Hematopoietic multipotent progenitor cell treated with erythropoietin and hydrocortisone succinate and interleukin-3 and kit ligand, for 6 days (in vitro differentiated cells): ENCODE results near the gene HADHA.
A peak's percentile ranks its signal among the peaks of the same experiment; 100 is the strongest.
"Not testable (repeated sequence)": the region's sequence is repeated elsewhere in the genome, so short reads cannot be mapped to it uniquely, and the experiment has no call there.

ENCODE experiments used
- DNase-seq: peaks from one replicate; pipeline ENCODE4 v3.0.0-alpha.2; 2015

The HADHA gene

DNA sequence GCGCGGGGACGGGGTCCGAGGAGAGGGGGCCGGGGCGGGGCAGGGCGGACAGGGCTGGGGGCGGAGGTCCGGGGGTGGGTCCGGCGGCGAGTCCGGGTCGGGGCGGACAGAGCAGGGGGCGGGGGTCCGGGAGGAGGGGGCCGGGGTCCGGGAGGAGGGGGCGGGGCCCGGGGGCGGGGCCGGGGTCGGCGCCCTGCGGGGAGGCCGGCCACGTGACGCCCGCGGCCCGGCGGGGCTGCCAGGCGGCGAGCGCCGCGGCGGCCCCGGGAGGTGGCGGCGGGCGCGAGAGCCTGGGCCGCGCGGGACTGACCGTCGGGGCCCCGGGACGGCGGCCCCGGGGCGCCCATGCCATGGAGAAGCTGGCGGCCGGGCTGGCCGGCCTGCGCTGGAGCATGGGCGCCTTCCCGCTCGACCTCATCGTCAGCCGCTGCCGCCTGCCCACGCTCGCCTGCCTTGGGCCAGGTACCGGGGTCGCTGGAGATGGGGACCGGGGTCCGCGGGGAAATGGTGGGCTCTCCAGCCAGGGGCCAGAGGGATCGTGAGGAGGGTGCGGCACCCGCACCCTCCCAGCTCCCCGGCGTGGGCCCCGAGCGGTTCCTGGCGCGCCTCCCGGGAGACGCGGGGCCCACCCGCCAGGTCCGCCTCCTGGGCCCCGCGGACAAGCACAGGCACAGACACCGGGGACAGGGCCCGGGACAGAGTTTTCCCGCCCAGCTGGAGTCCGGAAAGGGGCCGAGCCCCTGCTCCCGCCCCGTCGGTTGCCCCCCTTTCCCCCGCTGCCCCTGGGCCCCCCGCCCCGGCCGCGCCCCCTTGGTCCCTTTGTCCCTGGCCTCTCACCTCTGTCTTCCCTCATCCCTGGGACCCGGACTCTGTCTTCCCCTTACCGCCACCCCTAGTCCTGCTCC, 71.3 kb downstream of the HADHA start, which contains the start of gene GAREM2:
GAREM2 (plus strand) TSS at position 218 of the 905 bp plus-strand sequence; CDS start at position 351, 133 bp downstream.
- DNase-seq: no peak

DNA sequence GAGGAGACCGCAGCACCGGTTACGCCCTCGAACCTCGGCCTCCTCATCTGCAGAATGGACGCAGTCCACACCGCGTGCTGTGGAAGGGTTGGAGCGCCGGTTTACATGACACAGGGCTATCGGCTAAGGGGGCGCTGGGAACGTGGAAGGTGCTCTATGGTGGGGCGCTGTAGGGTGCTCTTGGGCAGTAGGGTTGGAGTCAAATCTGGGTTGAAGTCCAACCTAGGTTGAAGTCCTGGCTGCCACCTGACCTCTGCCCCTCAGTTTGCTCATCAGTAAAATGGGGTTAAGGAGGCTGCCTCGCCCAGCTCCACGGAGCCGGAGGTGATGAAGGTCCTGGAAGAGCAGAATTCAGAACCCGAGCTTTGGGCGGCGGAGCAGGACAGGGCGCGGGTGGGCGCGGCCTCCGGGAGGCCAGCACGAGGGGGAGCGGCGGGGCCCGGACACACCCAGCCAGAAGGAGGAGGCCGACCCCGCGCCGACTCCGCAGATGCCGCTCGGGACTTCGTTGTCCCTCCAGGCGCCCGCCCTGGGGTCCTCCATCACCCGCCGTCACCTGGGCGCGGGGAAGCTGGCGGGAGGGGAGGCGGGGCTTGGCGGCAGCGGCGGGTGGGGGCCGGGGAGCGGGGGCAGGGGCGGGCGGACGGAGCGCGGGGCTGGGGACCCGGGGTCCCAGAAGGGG, 72.1 kb downstream of the HADHA start:
- no peak for DNase-seq

DNA sequence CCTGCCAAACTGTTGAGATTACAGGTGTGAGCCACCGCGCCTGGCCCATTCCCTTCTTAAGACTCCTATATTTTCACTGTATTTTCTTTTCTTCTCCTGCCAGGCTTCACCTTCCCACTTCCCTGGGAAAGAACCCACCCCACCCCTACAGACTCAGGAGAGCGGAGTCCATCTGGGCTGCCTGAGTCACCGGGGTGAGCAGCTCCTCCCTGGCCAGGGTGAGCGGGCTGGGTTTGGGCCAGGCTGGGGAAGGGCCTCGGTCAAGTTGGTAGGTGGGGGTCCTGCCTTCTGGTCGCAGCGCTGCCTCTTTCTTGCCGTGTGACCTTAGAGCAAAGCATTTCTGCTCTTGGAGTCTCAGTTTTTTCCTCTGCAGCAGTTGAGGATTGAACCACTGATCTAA, 73.6 kb downstream of the HADHA start:
- no peak for DNase-seq

DNA sequence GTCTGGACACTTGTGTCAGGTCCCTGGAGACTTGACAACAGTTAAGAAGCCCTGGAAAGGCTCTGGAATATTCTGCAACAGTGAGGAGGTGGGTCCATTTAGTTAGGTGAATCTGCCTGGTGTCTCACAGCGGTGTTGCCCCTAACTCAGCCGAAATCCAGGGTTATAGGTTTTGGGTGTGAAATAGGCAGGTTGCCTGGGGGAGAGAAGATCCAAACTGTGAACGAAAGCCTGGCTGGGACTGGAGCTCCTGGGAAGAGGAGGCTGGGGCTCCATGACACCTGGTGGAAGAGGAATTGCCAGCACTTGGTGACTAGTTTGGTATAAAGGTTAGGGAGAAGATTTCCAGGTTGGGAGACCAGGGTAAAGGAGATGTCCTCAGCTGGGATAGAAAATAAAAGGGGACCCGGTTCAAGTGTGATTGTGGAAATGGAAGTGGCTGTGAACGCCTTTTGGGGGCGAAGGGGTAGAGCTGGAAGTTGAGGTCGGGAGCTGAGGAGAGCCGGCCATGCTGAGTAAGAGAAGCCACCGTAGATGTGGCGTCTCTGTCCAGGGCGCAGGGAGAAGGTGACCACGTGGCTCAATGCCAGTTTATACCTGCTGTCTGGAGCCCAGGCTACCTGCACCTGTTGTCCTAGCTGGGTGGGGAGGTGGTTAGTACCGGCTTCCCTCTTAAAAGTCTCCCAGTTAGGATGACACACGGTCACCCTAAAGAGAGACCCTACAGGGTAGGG, 74.6 kb downstream of the HADHA start:
- DNase-seq: no peak

DNA sequence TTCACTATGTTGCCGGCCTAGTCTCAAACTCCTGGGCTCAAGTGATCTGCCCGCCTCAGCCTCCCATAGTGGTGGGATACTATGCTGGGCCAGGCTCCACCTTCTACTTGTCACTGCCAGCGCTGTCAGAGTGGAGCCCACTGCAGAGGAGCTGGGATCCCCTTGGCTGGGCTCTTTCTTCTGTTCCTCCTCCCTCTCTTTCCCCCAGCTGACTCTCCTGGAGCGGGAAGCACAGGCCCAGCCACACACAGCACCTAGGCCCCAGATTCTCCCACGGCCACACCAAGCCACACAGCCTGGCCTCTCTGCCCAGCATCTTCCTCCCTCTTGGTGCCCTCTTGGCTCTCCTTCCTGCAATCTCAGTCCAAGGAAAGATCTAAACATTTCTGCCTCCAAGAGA, 75.2 kb downstream of the HADHA start:
- DNase-seq: no peak

DNA sequence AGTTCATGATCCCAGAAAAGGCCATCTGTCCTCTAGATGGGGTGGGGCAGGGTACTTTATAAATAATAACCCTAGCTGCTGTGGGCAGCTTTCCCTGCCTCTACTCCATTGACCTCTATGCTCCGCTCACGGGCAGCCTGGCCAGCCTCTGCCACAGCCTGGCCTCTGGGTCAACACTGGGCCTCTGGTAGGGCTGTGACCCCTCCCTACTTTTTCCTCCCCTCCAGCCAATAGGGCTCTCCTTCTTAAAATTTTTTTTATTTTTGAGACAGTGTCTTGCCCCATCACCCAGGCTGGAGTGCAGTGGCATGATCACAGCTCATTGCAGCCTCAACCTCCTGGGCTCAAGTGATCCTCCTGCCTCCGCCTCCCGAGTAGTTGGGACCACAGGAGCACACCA, 75.6 kb downstream of the HADHA start:
- no peak for DNase-seq

DNA sequence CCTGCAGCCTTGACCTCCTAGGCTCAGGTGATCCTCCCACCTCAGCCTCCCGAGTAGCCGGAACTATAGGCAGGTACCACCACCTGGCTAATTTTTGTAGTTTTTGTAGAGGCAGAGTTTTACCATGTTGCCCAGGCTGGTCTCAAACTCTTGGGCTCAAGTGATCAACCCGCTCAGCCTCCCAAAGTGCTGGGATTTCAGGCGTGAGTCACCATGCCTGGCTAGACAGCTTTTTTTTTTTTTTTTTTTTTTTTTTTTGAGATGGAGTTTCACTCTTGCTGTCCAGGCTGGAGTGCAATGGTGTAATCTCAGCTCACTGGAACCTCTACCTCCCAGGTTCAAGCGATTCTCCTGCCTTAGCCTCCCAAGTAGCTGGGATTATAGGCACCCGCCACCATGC, 77.9 kb downstream of the HADHA start:
- not testable (repeated sequence) for DNase-seq

DNA sequence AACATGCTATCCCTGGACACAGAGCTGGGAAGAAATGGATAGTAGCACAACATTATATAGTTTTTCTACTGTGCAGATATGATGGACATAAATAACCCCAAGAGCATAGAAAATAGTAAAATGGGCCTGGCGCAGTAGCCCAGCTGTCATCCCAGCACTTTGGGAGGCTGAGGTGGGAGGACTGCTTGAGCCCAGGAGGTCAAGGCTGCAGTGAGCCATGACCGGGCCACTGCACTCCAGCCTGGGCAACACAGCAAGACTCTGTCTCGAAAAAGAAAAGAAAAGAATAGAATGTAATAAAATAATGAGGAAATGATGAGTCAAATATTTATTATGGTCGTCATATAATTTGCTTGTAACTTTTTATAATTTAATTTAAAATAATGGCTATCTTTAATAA, 79.0 kb downstream of the HADHA start:
- no peak for DNase-seq

DNA sequence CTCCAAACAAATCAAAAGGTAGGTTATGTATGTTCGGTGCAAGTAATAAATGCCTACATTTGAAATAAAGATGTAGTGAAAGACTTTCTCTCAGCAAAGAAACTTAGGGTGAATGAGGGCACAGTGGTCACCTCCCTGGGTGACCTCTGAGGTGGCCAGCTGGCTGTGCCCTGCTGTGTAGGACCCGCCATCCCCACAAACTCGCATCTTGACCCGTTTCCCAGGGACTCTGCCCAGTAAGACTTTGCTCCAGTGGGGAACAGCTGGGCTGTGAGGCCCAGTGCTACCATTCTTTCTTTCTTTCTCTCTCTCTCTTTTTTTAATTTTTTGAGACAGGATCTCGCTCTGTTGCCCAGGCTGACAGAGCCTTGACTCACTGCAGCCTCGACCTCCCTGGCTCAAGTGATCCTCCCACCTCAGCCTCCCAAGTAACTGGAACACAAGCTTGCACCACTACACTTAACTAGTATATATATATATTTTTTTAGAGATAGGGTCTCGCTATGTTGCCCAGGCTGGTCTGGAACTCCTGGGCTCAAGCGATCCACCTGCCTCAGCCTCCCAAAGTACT, 79.7 kb downstream of the HADHA start:
- no peak for DNase-seq

DNA sequence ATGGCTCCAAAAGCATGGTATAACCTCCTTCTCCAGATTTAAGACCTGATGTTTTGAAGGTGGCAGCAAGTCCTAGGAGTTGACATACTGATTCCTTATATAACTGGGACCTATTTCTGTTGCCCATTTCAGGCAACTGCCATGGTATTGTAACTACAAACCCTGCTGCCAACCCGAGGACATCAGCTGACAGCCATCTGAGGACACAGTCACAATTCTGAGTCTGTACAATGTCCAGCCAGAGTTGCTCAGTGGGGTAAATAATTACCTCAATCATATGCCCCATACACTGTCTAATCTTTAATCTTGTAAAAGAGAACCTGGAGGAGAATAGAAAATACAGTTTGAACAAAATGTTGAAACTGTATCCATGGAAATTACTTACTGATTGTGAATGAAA, 80.2 kb downstream of the HADHA start:
- no peak for DNase-seq

DNA sequence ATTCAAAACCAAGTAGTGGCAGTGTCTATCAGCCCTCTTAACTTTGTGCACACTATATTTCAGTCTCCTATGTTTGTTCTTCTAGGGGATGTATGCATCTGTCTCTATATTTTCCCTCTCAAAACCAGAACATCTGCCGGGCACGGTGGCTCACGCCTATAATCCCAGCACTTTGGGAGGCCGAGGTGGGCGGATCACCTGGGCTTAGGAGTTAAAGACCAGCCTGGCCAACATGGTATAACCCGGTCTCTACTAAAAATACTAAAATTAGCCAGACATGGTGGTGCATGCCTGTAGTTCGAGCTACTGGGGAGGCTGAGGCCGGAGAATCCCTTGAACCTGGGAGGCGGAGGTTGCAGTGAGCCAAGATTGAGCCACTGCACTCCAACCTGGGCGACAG, 81.5 kb downstream of the HADHA start:
- no peak for DNase-seq

DNA sequence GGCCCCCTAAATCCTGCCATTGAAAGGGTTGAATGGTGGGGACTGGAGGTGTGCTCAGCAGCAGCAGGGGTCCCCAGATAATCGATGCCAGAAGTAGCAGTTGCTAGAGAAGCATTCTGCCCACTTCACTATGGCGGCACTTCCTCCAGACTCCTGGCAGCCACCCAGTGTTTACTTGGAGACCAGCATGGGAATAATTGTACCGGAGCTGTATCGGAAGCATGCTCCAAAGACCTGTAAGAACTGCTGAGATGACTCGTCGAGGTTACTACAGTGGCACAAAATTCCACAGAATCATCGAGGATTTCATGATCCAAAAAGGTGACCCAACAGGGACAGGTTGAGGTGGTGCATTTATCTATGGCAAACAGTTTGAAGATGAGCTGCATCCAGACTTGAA, 82.5 kb downstream of the HADHA start:
- no peak for DNase-seq

DNA sequence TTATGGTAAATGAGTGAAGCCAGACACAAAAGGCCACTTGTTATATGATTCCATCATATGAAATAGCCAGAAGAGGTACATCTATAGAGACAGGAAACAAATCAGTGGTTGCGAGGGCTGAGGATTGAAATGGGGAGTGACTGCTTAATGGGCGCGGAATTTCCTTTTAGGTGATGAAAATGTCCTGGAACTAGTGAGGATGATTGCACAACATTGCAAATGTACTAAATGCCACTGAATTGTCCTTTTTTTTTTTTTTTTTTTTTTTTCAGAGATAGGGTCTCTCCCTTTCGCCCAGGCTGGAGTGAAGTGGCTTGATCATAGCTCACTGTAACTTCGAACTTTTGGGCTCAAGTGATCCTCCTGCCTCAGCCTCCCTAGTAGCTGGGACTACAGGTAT, 86.9 kb downstream of the HADHA start:
- DNase-seq: no peak

DNA sequence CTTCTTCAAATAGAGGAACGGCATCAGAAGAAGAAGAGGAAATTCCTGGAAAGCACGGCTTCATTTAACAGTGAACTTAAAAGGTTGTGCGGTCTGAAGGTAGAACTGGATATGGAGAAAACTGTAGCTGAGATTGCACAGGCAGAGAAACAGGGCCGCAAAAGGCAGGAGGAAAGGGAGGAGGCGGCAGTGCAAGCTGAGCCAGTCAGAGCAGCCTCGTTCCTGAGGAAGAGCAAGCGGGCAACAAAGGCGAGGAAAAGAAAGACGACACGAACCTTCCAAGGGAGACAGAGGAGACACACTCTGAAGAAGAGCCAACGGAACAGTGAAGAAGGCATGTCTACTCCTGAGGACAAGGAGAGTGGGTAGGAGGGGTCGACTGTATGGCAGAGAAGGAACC, 94.2 kb downstream of the HADHA start:
- DNase-seq: no peak

DNA sequence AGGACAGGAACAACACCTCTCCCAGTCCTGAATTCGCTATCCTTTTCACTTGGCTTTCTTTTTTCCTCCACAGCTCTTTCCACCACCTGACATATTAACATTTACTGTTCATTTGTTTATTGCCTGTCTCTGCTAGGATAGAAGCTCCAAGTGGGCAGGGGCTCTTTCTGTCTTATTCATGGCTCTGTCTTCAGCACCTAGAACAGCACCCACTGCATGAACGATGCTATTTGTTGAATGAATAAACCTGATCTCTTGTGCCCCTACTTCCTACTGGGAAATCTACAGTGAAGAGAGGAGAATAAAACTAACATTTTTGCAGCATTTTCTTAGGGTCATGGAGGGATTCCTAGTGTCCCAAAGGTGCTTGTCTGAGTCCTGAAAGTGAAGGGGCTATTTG, 95.9 kb downstream of the HADHA start:
- DNase-seq: peak; percentile 41

DNA sequence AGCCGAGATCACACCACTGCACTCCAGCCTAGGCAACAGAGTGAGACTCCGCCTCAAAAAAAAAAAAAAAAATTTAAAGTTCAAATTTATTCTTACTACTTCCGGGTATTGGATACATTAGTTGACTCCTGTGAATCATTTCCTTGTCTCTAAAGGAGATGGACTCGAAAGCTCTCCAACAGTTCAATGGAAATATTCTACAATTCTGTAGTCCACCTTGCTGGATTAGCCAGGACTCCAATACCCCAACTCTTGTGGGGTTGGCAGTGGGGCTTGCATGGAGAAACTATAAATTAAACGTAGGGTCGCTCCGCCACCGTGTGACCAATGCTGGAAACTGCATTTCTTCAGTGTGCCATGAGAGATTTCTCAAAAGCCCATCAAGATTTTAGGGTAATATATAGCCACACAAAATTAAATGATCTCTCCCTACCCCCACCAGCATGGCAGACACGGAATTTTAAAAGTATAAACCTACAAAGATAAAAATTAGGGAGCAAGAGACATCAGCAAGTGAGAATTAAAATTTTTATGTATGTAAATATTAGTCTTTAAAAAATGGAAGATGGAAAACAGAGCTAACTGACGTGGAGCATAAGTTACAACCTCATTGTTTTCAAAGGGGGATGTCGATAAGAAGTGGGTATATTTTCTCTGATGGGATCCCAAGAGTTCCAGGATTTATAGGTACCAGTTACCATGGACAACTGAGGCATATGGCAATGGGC, 99.3 kb downstream of the HADHA start:
- DNase-seq: peak; percentile 87

DNA sequence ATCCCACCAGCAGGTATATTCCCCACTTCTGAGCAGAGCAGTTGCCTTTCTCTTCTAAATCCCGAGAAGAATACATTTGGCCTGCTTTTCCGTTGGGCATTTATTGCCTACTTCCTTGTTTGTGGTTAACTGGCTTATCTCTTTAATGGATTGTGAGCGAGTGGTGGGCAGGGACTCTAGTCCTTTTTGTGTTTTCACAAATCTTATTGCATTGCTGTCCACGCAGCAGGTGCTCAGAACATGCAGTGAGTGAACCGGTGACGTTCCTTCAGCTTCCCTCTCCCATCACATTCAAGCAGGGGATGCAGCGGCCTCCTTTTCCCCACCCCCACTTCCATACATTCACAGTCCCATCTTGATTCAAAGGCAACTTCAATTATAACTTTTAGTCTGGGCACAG, 100.4 kb downstream of the HADHA start:
- DNase-seq: peak; percentile 66

DNA sequence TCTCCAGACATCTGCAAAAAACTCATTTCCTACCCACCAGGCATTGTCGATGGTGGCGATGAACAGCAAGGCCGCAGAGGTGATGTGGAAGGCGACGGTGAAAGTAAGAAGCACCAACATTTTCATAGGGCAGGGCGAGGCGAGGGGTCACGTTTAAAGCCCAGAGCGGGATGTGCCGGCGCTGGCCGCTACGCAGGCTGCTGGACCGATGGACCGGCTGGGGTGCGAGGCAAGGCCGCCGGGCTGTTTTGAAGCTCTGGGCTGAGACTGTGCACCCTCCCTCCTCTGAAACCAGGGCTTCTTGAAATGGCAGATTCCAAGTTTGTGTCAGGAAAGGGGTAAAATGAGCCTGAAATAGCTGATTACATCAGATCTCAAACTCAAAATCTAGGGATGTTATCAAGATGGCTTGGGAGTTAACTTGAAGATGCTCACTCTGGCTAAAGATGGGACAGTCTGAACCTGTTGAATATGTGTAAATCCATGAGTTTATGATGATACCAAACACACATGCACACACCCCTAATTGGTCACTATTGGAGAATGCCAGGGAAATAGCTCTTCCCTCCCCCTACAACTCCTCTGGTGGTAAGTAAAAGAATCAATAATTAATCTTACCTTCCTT, 103.2 kb downstream of the HADHA start:
- no peak for DNase-seq
